Uterus (tissue), 4 donors: ENCODE data around the gene ANKRD42. TPM values are rescaled to one million over a fixed set of nuclear protein-coding genes. Genes with fewer than 3 reads are reported as not detected.

ENCODE experiments used
- DNase-seq, 2 donors: peaks; one replicate each; pipeline ENCODE4 v3.0.0-alpha.2; 2019 to 2020
- H3K27ac ChIP-seq, 2 donors: fragments of 200-600 bp; sonication (generic); 1 replicate in 1 of 2; 2 replicates in 1 of 2; pipeline ENCODE4 v1.5.1; 2016 to 2018
- H3K27me3 ChIP-seq, 2 donors: fragments of 200-600 bp; sonication (generic); one replicate each; pipeline ENCODE4 v1.5.1; 2018 to 2019; ENCODE audit warnings: control low read depth in 1 of 2
- H3K36me3 ChIP-seq, 2 donors: fragments of 200-600 bp; sonication (generic); one replicate each; pipeline ENCODE4 v1.5.1; 2019; ENCODE audit warnings: control low read depth in 1 of 2
- H3K4me1 ChIP-seq, 2 donors: fragments of 200-600 bp; sonication (generic); one replicate each; pipeline ENCODE4 v1.5.1; 2018 to 2019; ENCODE audit warnings: control low read depth in 1 of 2
- H3K4me3 ChIP-seq, 2 donors: fragments of 200-600 bp; sonication (generic); 1 replicate in 1 of 2; 2 replicates in 1 of 2; pipeline ENCODE4 v1.5.1; 2018 to 2019; ENCODE audit warnings: mild to moderate bottlenecking in 1 of 2
- H3K9me3 ChIP-seq, 2 donors: fragments of 200-600 bp; sonication (generic); one replicate each; pipeline ENCODE4 v1.5.1; 2019; ENCODE audit warnings: control low read depth in 1 of 2
- POLR2A ChIP-seq, 2 donors: fragments of 450-650 bp; IDR thresholded peaks; one replicate each; pipeline ENCODE4 v1.6.1; 2016; ENCODE audit warnings: antibody characterized with exemption in 2 of 2, mild to moderate bottlenecking in 1 of 2, moderate library complexity in 1 of 2
- intact Hi-C: fragments of 100-400 bp; cut with DNase I; formaldehyde crosslinking; loops from one replicate; pipeline ENCODE4 v1.15.1; 2023; ENCODE audit warnings: low total_unique reads
- total RNA-seq, 4 donors: library from RNA; depleted of rRNA in 3 of 4; stranded (reverse); fragments of >200 nt in 3 of 4; gene quantifications; one replicate each; pipeline versions ENCODE4 v1.1.0 to v1.2.4, GENCODE V29; 2014 to 2023
- TF ChIP-seq, protein P1 (sequence below), 4 experiments: fragments of 200-600 bp in 2 of 4; fragments of 450-650 bp in 2 of 4; sonication (generic) in 2 of 4; IDR thresholded peaks; one replicate each; pipeline ENCODE4 v1.5.1; 2016 to 2019; ENCODE audit warnings: antibody characterized with exemption in 4 of 4, mild to moderate bottlenecking in 2 of 4, moderate library complexity in 1 of 4
- donor health status: DM: yes; HTN: yes; CAD: no.

ANKRD42 gene
- total RNA-seq, 4 donors from 2014 or later = 3.3 to 21.7 (median 9.0) TPM

DNA sequence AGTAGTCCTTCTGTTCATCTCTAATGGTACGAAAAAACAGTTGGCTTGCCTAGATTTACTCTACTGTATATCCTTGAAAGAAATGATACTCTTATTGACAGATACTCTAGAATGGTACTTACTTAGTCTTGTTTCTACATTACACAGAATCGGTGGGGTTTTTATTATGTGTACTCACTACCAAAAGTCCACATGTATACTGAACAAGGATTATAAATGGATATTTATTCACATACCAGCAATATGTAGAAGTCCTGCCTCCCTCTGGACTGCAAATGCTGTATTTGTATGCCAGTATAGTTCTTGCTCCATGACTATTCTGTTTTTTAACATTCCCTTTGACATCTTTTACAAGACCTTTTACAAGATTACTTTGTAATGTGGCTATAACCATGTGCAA is 22.6 kb upstream of the ANKRD42 start:
- Histone ChIP-seq H3K4me3 (no peak overlapping the region), H3K27me3 (no peaks in the 10 kb centered on the region), H3K4me1 (peaks cover 0 to 5% of the 10 kb centered on the region in 2 donors), H3K36me3 (no peaks in the 10 kb centered on the region), H3K27ac (no peak overlapping the region), H3K9me3 (no peaks in the 10 kb centered on the region)
- no peak for DNase-seq
- intact Hi-C loops = no loop called here
- TF ChIP-seq POLR2A (IDR thresholded peaks at IDR 0.05) = no peak
- TF ChIP-seq, protein P1, sequence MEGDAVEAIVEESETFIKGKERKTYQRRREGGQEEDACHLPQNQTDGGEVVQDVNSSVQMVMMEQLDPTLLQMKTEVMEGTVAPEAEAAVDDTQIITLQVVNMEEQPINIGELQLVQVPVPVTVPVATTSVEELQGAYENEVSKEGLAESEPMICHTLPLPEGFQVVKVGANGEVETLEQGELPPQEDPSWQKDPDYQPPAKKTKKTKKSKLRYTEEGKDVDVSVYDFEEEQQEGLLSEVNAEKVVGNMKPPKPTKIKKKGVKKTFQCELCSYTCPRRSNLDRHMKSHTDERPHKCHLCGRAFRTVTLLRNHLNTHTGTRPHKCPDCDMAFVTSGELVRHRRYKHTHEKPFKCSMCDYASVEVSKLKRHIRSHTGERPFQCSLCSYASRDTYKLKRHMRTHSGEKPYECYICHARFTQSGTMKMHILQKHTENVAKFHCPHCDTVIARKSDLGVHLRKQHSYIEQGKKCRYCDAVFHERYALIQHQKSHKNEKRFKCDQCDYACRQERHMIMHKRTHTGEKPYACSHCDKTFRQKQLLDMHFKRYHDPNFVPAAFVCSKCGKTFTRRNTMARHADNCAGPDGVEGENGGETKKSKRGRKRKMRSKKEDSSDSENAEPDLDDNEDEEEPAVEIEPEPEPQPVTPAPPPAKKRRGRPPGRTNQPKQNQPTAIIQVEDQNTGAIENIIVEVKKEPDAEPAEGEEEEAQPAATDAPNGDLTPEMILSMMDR (IDR thresholded peaks at IDR 0.05) = no peak

- no peaks in the 10 kb centered on the region for H3K27me3 ChIP-seq
- no peak for TF ChIP-seq POLR2A (IDR thresholded peaks at IDR 0.05)
- TF ChIP-seq, protein P1 (IDR thresholded peaks at IDR 0.05) = no peak
- H3K36me3 ChIP-seq = no peaks in the 10 kb centered on the region
- H3K4me1 ChIP-seq = no peaks in the 10 kb centered on the region
- DNase-seq = no peak
- intact Hi-C loops = no loop called here
- no peak overlapping the region for H3K27ac ChIP-seq
- no peaks in the 10 kb centered on the region for H3K9me3 ChIP-seq
- no peak overlapping the region for H3K4me3 ChIP-seq
Measured at GRCh38 chr11:83172551-83172950, 21.0 kb upstream of the ANKRD42 start.

DNA sequence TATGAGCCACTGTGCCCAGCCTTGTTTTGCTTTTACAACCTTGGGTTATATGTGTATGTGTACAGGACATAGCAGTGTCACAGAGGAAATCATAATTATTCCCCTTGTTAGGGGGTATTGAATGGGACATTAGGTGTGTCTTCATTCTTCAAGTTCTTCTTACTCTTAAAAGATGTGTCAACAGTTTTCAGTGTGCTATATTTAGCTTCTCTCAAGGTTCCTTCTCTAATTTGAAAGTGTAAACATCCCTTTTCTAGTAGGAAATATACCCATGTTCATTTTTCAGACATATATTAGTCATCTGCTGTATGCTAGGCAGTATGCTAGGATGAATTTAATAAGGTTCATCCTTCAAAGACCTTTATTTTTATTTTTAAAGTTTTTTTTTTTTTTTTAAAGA is 19.5 kb upstream of the ANKRD42 start:
- no peak for DNase-seq
- H3K4me3 ChIP-seq = no peak overlapping the region
- no peak for TF ChIP-seq POLR2A (IDR thresholded peaks at IDR 0.05)
- TF ChIP-seq, protein P1 (IDR thresholded peaks at IDR 0.05) = no peak
- H3K27me3 ChIP-seq = no peaks in the 10 kb centered on the region
- H3K9me3 ChIP-seq = no peaks in the 10 kb centered on the region
- no peaks in the 10 kb centered on the region for H3K4me1 ChIP-seq
- H3K27ac ChIP-seq = no peak overlapping the region
- intact Hi-C loops = no loop called here
- H3K36me3 ChIP-seq = no peaks in the 10 kb centered on the region

DNA sequence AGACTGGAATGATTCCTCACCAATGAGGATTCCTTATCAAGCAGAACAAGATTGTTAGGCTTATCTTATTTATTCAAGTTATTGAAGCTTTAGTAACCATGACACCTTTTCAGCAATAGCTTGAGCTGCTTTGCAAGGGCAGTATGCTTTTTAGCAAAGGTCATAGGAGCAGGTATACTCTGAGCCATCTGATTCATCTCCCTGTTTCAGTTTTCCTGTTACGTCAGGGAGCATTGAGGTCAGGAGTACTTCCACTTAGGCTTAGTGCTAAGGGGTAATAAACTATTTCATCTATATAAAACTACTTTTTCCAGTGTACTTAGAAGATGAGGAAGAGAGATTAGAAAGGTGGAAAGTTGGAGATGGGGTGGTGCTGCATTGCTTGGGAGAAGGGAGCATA is 17.7 kb upstream of the ANKRD42 start:
- Histone ChIP-seq H3K27ac (no peak overlapping the region), H3K9me3 (no peaks in the 10 kb centered on the region), H3K36me3 (no peaks in the 10 kb centered on the region), H3K27me3 (no peaks in the 10 kb centered on the region), H3K4me1 (no peaks in the 10 kb centered on the region), H3K4me3 (no peak overlapping the region)
- intact Hi-C loops = no loop called here
- DNase-seq = no peak
- TF ChIP-seq, protein P1 (IDR thresholded peaks at IDR 0.05) = no peak
- no peak for TF ChIP-seq POLR2A (IDR thresholded peaks at IDR 0.05)

- Histone ChIP-seq H3K9me3 (no peaks in the 10 kb centered on the region), H3K27ac (no peak overlapping the region), H3K4me1 (no peaks in the 10 kb centered on the region), H3K27me3 (no peaks in the 10 kb centered on the region), H3K36me3 (no peaks in the 10 kb centered on the region), H3K4me3 (no peak overlapping the region)
- intact Hi-C loops = no loop called here
- no peak for DNase-seq
- no peak for TF ChIP-seq POLR2A (IDR thresholded peaks at IDR 0.05)
- TF ChIP-seq, protein P1 (IDR thresholded peaks at IDR 0.05) = no peak
Measured at GRCh38 chr11:83181815-83182214, 11.7 kb upstream of the ANKRD42 start.
